Right hindlimb (tissue), 1 donor: ENCODE results near the gene BABAM2.
A peak's percentile ranks its signal among the peaks of the same experiment; 100 is the strongest.
"Not testable (repeated sequence)": the region's sequence is repeated elsewhere in the genome, so short reads cannot be mapped to it uniquely, and the experiment has no call there.

Experiments
- DNase-seq: peaks from one replicate; pipeline ENCODE4 v3.0.0-alpha.2; 2018

Gene BABAM2

GRCh38 chr2:27881815-27882583, 8.5 kb upstream of the BABAM2 start:
- DNase-seq = not testable (repeated sequence)

- not testable (repeated sequence) for DNase-seq
These were observed 8.0 kb upstream of the BABAM2 start for GRCh38 chr2:27882584-27882922.

DNA sequence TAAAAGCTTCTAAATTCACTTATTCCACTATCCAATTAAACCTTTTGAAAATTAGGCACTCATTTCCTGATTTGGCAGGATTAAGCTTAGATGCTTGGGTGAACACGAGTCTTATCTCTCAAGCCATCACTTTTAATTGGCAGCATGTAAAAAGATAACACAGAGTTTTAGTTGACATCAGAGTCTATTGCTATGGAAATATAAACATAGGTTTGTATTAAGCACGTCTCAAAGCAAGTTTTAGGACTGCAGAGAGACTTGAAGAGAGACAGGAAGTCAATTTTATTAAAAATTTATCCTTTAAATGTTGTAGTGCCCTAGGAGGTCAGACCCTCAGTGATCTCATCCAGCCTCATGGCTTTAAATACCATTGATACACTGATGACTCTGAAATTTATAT, 5.9 kb upstream of the BABAM2 start:
- DNase-seq = no peak

- no peak for DNase-seq
These were observed 5.3 kb upstream of the BABAM2 start for GRCh38 chr2:27885234-27885633.

GRCh38 chr2:27885661-27886060, 4.9 kb upstream of the BABAM2 start:
- no peak for DNase-seq

GRCh38 chr2:27886322-27886721, 4.2 kb upstream of the BABAM2 start:
- DNase-seq = no peak

GRCh38 chr2:27887111-27887510, 3.4 kb upstream of the BABAM2 start:
- DNase-seq = no peak

- DNase-seq = no peak
These were observed 2.7 kb upstream of the BABAM2 start for GRCh38 chr2:27887830-27888229.

DNA sequence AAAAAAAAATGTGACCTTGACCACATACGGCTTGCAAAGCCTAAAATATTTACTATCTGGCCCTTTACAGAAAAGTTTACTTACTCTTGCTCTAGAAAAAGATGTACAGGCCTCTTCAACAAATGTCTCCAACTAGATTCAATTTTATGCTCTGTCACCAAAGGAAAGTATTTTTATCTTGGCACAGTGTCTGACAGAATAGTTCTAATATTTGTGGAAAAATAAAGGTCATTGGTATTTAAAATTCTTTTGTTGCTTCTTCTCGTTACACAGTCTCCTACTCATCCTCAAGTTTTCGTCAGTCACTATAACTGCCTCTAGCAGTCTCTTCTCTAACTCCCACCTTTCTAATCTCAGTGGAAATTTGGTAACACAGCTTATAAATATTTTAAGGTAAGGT, 1.7 kb upstream of the BABAM2 start:
- no peak for DNase-seq

DNA sequence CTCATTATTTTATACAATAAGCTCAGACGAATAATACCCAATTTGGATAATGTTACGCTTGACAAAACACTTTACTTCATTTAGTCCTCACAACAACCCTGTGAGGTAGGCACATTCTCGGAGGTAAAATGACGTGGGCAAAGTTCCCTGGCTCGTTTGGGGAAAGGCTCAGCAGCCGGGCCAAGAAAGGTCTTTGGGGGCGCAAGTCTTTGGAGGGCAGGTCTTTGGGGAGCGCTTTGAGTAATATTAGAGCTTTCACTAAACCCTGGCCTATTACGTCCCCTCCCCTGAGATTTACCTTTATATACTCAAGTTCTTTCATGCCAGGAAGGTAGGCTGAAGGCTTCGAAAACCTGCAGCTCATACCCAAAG, 769 bp upstream of the BABAM2 start:
- no peak for DNase-seq

DNA sequence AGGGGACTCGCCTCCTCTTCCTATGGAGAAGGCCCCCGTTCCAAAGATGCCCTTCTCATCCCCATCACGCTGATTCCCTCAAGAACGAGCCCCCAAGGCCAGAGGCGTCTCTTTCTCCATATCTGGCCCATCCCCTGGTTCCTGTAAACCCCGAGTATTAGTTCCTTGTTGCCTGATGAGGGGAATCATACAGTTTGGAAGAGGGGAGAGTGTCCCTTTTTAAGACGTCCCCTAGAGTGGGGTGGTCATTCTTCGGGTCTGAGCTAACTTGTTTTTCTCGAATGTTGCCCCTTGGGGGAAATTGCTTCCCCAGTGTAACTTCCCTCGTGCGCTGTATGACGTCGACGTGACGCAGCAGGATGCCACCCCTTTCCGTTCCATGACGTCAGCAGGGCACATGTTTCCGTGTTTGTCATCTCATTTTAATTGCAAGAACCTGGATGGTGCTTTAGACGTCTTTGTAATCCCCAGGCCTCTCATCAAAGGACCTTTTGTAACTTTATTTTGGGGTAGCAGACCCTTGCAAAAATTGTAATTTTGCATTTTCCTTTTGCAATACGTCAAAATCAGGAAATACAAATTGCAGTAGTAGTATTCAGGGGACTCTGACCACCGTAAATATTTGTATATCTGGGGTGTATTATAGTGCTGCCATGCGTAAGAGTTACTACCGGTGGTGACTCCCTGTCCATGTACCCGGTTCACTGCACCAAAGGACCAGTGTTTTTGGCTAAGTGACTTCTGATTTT, 569 bp downstream of the BABAM2 start:
- DNase-seq = peak; percentile 71

GRCh38 chr2:27891673-27892105, 1.2 kb downstream of the BABAM2 start:
- no peak for DNase-seq

- no peak for DNase-seq
These were observed 2.5 kb downstream of the BABAM2 start for GRCh38 chr2:27893006-27893405.

GRCh38 chr2:27897717-27898116, 7.2 kb downstream of the BABAM2 start:
- DNase-seq = no peak

GRCh38 chr2:27901234-27901633, 10.7 kb downstream of the BABAM2 start:
- no peak for DNase-seq

DNA sequence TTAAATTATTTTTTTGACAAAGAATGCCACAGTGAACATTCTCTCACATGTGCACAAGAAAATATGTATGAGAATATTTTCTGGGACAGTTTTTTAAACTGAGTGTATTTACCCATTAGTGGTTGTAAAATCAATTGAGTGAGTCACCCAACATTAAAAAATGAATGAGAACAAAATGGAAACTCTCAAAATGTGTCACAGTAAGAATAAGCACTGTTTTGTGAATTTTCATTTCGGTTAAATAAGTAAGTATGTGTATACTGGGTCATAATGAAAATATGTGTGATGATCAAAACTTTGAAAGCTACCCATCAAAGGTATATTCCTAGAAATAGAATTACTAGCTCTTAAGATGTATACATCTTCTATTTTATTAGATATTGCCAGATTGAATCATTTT, 11.6 kb downstream of the BABAM2 start:
- no peak for DNase-seq

DNA sequence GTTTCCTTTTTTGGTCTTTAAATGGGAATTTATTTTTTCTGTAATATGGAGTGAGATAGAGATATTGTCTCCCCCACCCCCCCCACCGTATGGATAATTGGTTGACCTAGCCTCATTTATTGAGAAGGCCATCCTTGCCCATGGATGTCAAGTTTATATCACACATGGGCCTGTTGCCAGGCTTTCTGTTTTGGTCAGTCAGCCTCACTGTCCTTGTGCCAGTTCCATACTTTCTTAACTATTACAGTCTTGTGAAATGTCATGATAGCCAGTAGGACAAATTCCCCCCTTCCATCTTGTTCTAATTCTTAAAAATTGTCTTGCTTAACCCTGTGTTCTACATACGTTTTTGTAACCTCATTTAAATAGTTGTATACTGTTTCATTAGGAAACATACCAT, 12.5 kb downstream of the BABAM2 start:
- DNase-seq = no peak

DNA sequence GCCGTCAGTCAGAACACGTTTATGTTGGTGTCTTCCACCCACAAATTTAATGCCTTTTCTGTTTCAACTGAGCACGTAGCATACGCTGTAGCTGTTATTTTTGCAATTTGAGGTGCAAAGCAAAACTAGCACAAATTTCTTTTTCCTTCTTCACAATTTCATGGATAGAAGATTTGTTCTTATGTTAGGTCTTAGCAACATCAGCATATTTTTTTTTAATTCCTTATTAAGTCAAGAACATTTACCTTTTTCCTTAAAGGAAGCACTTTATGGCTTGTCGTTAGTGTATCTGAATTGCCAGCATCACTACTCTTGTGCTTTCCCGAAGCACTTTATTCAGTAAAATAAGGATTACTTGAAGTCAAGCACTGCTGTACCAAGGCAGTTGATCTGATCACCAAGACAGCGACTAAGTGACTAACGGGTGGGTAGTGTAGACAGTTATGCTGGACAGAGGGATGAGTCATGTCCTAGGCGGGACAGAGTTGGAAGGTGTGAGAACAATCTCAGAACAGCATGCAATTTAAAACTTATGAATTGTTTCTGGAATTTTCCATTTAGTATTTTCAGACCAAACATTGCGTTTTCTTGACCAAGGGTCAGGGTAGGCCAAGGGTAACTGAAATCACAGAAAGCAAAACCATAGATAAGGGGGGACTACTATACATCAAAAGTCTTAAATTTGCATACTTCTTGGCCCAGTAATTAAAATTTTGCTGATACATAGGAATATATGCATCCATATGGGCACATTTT, 13.3 kb downstream of the BABAM2 start:
- no peak for DNase-seq

- DNase-seq = no peak
These were observed 13.8 kb downstream of the BABAM2 start for GRCh38 chr2:27904405-27904665.

- no peak for DNase-seq
These were observed 15.5 kb downstream of the BABAM2 start for GRCh38 chr2:27906074-27906473.

DNA sequence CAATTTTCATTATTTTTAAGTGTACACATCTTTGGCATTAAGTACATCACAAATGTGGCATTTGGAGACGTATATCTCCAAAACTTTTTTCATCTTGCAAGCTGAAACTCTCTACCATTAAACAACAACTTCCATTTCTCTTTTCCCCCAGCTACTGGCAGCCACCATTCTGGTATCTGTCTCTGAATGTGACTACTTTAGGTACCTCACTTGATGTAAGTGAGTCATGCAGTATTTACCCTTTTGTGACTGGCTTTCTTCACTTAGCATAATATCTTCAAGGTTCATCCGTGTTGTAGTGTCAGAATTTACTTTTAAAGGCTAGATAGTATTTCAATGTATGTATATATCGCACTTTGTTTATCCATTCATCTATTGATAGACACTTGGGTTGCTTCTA, 17.0 kb downstream of the BABAM2 start:
- DNase-seq = no peak

DNA sequence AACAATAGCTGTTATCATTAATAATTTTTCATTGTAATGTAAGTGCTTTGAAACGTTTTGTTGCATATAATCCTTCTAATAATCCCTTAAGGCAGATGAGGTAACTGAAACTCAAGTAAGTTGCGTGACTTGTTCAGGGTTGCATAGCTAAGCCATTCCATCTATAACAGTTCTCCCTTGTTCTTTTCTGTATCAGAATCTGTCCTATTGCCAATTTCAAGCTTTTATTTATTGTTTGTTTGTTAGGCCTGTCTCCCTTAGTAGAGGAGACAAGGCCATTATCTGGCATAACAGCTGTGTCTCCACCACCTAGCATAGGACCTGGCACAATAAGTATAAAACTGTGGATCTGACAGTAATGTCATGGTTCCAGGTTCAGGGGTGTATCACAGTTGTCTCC, 19.4 kb downstream of the BABAM2 start:
- DNase-seq = no peak

- DNase-seq = no peak
These were observed 21.1 kb downstream of the BABAM2 start for GRCh38 chr2:27911458-27912210.
